Endothelial cell of umbilical vein (primary cell): ENCODE measurements around the gene TANGO6.

Experiments used
- EZH2 ChIP-seq: IDR thresholded peaks from 2 replicates; pipeline ENCODE4 v1.6.1; 2012; ENCODE audit warnings: borderline replicate concordance, low read depth, mild to moderate bottlenecking, moderate library complexity, low read length, inconsistent platforms; ENCODE audit not compliant: severe bottlenecking
- FOS ChIP-seq: IDR thresholded peaks from 2 replicates; pipeline ENCODE4 v1.6.1; 2011; ENCODE audit warnings: mild to moderate bottlenecking, low read length, moderate library complexity, borderline replicate concordance; ENCODE audit not compliant: insufficient read depth
- MAX ChIP-seq: IDR thresholded peaks from 2 replicates; pipeline ENCODE4 v1.6.1; 2011; ENCODE audit not compliant: insufficient read depth, insufficient read length
- POLR2A ChIP-seq: IDR thresholded peaks from 2 replicates; pipeline ENCODE4 v1.6.1; 2012; ENCODE audit warnings: low read depth, mild to moderate bottlenecking, control low read depth, low read length
- TF ChIP-seq, protein P1 (sequence below), 2 donors: IDR thresholded peaks; 1 replicate in 1 of 2; 2 replicates in 1 of 2; pipeline ENCODE4 v1.5.1; 2011; ENCODE audit warnings: low read length in 2 of 2, mild to moderate bottlenecking in 2 of 2, moderate library complexity in 2 of 2, control low read depth in 1 of 2, inconsistent platforms in 1 of 2, low read depth in 1 of 2; ENCODE audit not compliant: insufficient read depth in 1 of 2; ENCODE audit errors: extremely low read depth in 1 of 2

- TF ChIP-seq EZH2 (no peak), POLR2A (no peak), MAX (no peak), FOS (no peak)
- TF ChIP-seq, protein P1, sequence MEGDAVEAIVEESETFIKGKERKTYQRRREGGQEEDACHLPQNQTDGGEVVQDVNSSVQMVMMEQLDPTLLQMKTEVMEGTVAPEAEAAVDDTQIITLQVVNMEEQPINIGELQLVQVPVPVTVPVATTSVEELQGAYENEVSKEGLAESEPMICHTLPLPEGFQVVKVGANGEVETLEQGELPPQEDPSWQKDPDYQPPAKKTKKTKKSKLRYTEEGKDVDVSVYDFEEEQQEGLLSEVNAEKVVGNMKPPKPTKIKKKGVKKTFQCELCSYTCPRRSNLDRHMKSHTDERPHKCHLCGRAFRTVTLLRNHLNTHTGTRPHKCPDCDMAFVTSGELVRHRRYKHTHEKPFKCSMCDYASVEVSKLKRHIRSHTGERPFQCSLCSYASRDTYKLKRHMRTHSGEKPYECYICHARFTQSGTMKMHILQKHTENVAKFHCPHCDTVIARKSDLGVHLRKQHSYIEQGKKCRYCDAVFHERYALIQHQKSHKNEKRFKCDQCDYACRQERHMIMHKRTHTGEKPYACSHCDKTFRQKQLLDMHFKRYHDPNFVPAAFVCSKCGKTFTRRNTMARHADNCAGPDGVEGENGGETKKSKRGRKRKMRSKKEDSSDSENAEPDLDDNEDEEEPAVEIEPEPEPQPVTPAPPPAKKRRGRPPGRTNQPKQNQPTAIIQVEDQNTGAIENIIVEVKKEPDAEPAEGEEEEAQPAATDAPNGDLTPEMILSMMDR (IDR thresholded peaks at IDR 0.05; ENCODE audit: extremely low read depth in 1 of 2, insufficient read depth in 1 of 2, low read depth in 1 of 2, low read length in 2 of 2): no peak
Measured at GRCh38 chr16:68857479-68857878, 14.1 kb downstream of the TANGO6 start.
